Renal cortex interstitium (tissue), 15 donors: ENCODE results near the gene TMEM135. TPM values are rescaled to one million over a fixed set of nuclear protein-coding genes. Genes with fewer than 3 reads are reported as not detected.
A peak's percentile ranks its signal among the peaks of the same experiment; 100 is the strongest.
"Not testable (repeated sequence)": the region's sequence is repeated elsewhere in the genome, so short reads cannot be mapped to it uniquely, and the experiment has no call there.

Source experiments
- DNase-seq, 11 donors: peaks; one replicate each; pipeline ENCODE4 v3.0.0-alpha.2; 2013; ENCODE audit warnings: low read depth in 9 of 11, low spot score in 4 of 11; ENCODE audit errors: extremely low read depth in 1 of 11
- long read RNA-seq, 16 experiments: transcript quantifications; one replicate each; lab custom pipeline, GENCODE V29; 2026
- polyA plus RNA-seq, 3 donors: library from polyadenylated mRNA; unstranded; fragments of 120-200 nt; gene quantifications; one replicate each; pipeline ENCODE4 v1.2.1, GENCODE V29; 2013; ENCODE audit not compliant: insufficient read length in 3 of 3

TMEM135 gene
- polyA plus RNA-seq = 10 to 100 TPM; 33.4 to 43.3 (median 37.9) TPM
- long read RNA-seq, donor 1, partial matches to known transcripts = 0 of 4 reads
- long read RNA-seq, donor 1, other reads (novel, unspliced or antisense) = 0 of 4 reads
- long read RNA-seq, donor 2, partial matches to known transcripts = 0 of 2 reads
- long read RNA-seq, donor 2, other reads (novel, unspliced or antisense) = 0 of 2 reads
- long read RNA-seq, donor 3, partial matches to known transcripts = 0 of 3 reads
- long read RNA-seq, donor 3, other reads (novel, unspliced or antisense) = 0 of 3 reads
- long read RNA-seq, donor 4, transcript TMEM135-201 (15 exons, 2,433 nt) = major isoform, 6 of 7 reads
- long read RNA-seq, donor 4, partial matches to known transcripts = 0 of 7 reads
- long read RNA-seq, donor 4, other reads (novel, unspliced or antisense) = 0 of 7 reads
- long read RNA-seq, donor 5 = 0 reads
- long read RNA-seq, donor 6, partial matches to known transcripts = 0 of 5 reads
- long read RNA-seq, donor 6, other reads (novel, unspliced or antisense) = 0 of 5 reads
- long read RNA-seq, donor 7 = 0 reads
- long read RNA-seq, donor 8, partial matches to known transcripts = 0 of 5 reads
- long read RNA-seq, donor 8, other reads (novel, unspliced or antisense) = 0 of 5 reads
- long read RNA-seq, donor 9, partial matches to known transcripts = 0 of 5 reads
- long read RNA-seq, donor 9, other reads (novel, unspliced or antisense) = 0 of 5 reads
- long read RNA-seq, donor 10, partial matches to known transcripts = 0 of 5 reads
- long read RNA-seq, donor 10, other reads (novel, unspliced or antisense) = 0 of 5 reads
- long read RNA-seq, donor 11, partial matches to known transcripts = 0 of 1 reads
- long read RNA-seq, donor 11, other reads (novel, unspliced or antisense) = 0 of 1 reads
- long read RNA-seq, donor 12 = 0 reads
- long read RNA-seq, donor 13 = 0 reads
- long read RNA-seq, donor 14, partial matches to known transcripts = 0 of 2 reads
- long read RNA-seq, donor 14, other reads (novel, unspliced or antisense) = 0 of 2 reads
- long read RNA-seq, donor 15, partial matches to known transcripts = 0 of 2 reads
- long read RNA-seq, donor 15, other reads (novel, unspliced or antisense) = 0 of 2 reads
- long read RNA-seq, donor 16, partial matches to known transcripts = 0 of 7 reads
- long read RNA-seq, donor 16, other reads (novel, unspliced or antisense) = 0 of 7 reads

DNA sequence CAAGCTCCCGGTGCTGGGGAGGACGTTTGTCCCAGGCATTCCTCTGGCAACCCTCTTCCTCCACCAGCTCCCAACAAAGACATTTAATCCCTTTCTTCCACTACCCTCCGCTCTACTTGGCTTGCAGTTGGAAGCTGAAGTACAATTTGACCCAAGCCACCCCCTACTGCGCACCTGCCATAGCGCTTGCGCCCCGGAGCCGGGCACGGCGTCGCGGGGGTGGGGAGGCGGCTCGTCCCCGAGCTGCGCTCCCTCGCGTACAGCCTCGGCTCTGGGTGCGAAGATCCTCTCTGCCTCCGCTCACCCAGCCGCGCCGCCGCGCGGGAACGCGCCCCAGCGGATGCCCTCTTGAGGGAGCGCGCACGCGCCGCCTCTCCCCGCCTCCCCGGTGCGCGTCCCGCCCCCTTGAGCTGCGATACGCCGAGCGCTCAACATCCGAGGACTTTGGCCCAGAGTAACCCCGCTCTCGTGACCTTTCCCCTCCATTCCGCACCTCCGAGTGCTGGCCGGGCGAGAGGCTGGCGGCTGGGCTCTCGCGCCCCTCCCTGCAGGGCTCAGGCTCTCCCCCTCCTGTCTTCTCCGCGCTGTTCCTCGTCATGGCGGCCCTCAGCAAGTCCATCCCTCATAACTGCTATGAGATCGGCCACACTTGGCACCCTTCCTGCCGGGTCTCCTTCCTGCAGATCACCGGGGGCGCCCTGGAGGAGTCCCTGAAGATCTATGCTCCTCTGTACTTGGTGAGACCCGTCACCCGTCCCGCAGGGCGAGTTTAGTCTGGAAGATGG lies at the start of gene TMEM135:
TSS of gene TMEM135 (plus strand) at position 485 of the 785 bp plus-strand sequence. CDS start at position 597, 112 bp downstream.
- peak; percentile 80 to 91 (median 88) for DNase-seq

- no peak for DNase-seq
These were observed 49.3 kb upstream of the TMEM135 start for GRCh38 chr11:86988351-86988881.

DNA sequence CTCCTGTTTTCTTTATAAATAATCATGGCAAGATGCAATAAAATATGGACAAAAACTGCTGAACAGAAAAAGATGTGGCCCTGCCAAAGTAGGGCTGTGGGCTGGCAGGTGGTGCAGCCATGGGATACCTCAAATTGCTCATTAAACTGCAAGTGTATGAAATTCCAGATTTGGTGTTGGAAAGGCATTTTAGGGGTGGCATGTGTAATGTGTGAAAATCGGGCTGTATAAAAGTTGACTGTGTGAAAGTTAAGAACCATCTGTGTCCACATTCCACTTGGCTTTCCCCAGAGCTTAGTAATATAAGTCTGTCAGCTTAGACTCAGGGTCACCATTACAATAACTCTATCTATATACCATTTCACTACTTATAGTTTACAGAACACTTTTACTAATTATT lies 47.7 kb upstream of the TMEM135 start:
- DNase-seq = no peak

DNA sequence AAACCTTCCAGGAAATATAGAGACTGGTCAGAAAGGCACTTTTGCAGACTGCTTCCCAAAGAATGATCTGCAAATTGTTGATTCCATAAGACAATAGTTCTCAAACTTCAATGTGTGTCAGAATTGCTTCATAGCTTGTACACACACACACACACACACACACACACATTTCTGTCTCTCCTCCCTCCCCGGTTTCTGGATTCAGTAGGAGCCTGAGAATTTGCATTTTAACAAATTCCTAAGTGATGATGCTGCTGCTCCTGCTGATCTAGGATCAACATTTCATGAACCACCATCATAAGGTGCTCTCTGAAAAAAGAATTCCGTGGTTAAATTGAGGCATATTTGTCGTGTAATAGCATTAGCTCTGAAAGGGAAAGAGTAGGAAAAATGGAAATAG lies 47.2 kb upstream of the TMEM135 start:
- DNase-seq = no peak

DNA sequence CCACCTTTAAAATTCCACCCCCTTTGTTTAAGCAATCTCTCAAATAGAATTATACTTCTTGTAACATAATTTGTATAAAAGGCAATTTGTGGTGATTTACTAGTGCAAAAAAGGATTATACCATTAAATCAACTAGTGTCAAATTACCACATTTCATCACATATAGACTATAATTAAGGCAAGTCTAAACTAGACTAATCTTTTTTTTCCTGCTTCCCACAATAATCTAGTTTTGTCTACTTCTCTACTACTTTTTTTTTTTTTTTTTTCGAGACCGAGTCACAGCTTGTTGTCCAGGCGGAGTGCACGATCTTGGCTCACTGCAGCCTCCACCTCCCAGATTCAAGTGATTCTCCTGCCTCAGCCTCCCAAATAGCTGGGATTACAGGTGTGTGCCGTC lies 46.4 kb upstream of the TMEM135 start:
- DNase-seq = no peak

DNA sequence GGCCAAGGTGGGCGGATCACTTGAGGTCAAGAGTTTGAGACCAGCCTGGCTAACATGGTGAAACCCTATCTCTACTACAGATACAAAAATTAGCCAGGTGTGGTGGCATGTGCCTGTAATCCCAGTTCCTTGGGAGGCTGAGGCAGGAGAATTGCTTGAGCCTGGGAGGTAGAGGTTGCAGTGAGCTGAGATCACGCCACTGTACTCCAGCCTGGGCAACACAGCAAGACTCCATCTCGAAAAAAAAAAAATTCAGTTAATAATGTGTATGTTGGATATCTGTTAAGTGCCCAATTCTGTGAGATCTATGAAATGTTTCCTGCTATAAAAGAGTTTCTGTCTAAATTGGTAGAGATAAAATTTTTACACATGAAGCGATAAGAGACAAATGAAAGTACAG lies 45.4 kb upstream of the TMEM135 start:
- not testable (repeated sequence) for DNase-seq

GRCh38 chr11:86993031-86993430 lies 44.7 kb upstream of the TMEM135 start:
- DNase-seq = no peak

- no peak for DNase-seq
These were observed 40.7 kb upstream of the TMEM135 start for GRCh38 chr11:86996953-86997570.

- no peak for DNase-seq
These were observed 38.3 kb upstream of the TMEM135 start for GRCh38 chr11:86999388-86999787.

DNA sequence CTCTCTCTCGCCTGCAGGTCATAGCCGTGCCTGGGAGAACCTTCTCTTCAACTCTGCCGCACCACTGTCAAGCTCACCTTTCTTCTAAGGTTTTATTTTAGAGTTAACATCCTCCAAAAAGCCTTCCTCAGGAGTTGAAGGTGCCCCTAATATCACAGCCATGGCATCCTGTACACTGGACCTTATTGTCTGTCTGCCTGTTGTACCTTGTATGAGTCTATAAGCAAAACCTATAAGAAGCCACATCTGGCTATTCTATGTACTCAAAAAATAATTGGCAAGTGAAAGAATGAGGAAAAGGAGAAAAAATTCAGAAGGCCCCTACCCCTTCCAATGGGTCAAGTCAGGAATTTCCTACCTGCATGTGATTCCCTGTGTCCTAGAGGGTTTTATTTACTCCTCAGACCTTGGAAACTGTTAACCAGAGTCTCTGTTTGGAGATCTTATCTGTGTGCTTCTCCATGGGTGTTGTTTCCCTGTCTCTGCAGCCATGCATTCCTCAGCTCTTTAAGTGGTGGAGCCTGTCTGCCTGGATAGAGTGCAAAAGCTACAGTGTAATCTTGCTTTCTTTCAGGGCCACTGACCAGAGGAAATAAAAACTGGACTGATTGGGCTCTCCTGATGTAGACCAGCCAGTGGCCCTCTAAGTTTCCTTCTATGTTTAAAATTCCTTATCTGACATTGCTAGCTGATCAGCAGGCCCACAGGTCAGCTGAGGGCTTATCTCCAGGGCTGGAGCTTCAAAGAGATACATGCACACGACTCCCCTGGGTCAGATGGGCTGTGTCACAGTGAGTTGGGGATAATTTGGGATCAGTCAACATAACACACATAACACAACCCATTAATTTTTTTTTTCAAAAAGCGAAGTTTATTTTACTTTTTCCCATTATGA lies 37.6 kb upstream of the TMEM135 start:
- peak in 4 of 11 donors; percentile 15 to 20 (median 16) for DNase-seq

DNA sequence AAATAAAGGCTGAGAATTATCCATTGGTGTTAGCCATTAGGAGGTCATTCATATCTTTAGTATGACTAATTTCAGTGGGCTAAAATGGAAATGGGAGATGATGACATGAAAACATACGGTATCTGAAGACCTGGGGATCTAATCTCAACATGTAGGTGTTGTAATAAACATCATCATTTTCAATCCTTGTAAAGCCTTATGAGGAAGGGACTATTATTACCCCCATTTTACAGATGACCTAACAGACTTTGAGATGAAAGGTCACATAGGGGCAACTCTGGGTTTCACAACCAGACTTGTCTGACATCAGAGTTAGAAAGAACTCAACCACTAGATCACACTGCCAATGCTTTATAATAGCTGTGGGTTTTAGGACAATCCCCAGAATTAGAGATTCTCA lies 34.8 kb upstream of the TMEM135 start:
- DNase-seq = no peak

- DNase-seq = not testable (repeated sequence)
These were observed 33.5 kb upstream of the TMEM135 start for GRCh38 chr11:87004281-87004680.

DNA sequence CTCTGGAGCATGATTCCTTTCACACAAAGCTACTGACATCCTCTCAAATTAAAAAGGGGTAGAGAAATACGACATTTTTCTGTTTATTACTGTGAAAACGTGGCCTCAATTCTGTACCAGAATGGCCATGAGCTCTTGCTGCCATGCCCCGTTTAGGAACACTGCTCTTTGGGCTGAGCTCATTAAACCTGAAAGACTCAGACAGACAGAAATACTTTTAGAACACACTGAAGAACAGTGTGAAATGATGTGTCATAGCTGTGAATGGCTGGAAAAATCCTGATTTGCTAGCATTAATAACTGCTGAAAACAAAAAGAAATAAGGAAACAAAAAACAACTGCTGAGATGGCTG lies 32.2 kb upstream of the TMEM135 start:
- no peak for DNase-seq

- DNase-seq = no peak
These were observed 31.7 kb upstream of the TMEM135 start for GRCh38 chr11:87006035-87006434.

- no peak for DNase-seq
These were observed 29.8 kb upstream of the TMEM135 start for GRCh38 chr11:87007963-87008362.

DNA sequence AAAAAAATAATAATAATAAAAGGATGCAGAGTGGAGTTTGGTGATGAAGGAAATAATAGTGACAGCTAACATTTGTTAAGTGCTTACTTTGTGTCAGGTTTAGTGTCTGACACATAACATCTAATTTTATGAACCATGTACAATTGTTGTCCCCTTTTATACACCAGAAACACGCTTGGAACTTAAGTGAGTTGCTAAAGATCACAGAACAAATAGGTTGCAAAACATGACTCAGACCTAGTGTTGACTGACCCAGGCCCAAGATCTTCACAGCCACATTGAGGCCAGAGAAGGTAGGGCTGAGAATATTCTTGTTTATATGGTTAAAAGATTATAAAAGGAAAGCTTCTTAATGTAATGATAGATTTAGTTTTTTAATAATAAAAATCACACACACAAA lies 25.6 kb upstream of the TMEM135 start:
- no peak for DNase-seq

- no peak for DNase-seq
These were observed 25.1 kb upstream of the TMEM135 start for GRCh38 chr11:87012673-87013072.
